Ovary (tissue), 3 donors: Measurements from ENCODE around the gene NFATC2IP.

Source experiments
- CTCF ChIP-seq, 3 donors: fragments of 450-650 bp in 2 of 3; fragments of 200-600 bp in 1 of 3; IDR thresholded peaks; one replicate each; pipeline versions ENCODE4 v1.5.1 to v1.8.0; 2016 to 2022; ENCODE audit warnings: antibody characterized with exemption in 3 of 3, mild to moderate bottlenecking in 1 of 3
- POLR2A ChIP-seq: fragments of 450-650 bp; IDR thresholded peaks from one replicate; pipeline ENCODE4 v1.6.1; 2017; ENCODE audit warnings: antibody characterized with exemption, mild to moderate bottlenecking, moderate library complexity
- donor health status: DM: no; HTN: no; CAD: no.

DNA sequence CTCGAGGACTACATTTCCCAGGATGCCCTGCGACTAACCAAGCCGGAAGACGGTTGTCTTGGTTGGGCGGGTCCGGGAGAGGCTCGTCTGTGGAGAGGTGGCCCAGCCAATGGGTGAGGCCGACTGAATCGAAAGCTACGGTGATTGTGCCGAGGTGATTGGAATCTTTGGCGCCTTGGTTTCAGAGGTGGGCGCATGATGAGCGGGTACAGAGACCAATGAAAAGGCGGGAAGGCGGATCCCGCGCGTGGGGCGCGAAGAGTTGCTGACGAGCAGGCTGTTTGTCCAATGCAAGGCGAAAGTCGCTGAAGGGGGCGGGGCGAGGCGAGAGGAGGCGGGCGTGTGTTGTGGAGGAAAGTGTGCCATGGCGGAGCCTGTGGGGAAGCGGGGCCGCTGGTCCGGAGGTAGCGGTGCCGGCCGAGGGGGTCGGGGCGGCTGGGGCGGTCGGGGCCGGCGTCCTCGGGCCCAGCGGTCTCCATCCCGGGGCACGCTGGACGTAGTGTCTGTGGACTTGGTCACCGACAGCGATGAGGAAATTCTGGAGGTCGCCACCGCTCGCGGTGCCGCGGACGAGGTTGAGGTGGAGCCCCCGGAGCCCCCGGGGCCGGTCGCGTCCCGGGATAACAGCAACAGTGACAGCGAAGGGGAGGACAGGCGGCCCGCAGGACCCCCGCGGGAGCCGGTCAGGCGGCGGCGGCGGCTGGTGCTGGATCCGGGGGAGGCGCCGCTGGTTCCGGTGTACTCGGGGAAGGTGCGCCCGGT lies at the start of gene NFATC2IP:
- no peak for TF ChIP-seq CTCF (IDR thresholded peaks at IDR 0.05)
- TF ChIP-seq POLR2A = no peak
